HCT116 (cell line): Measurements from ENCODE around the gene TMEM35A. TPM values are rescaled to one million over a fixed set of nuclear protein-coding genes. Genes with fewer than 3 reads are reported as not detected.

Source experiments
- ATAC-seq: fragments of 200-7000 bp; cut with Tn5 transposase; 2 replicates; pipeline ENCODE4 v1.9.1; 2020; ENCODE audit warnings: mild to moderate bottlenecking, moderate library complexity
- BruUV-seq: library from RNA; stranded (reverse); fragments of 400-500 nt; replicated peaks from 2 replicates; lab custom pipeline; 2021; lab: Mats Ljungman, UMichigan
- CTCF ChIA-PET: fragments of 300-600 bp; sonication (Branson Sonifier 250); formaldehyde crosslinking; loops from one replicate; lab custom pipeline; 2021; ENCODE audit warnings: antibody characterized with exemption; lab: Charles Lee
- POLR2A ChIA-PET: fragments of 300-600, 350-600 bp; sonication (Branson Sonifier 250); formaldehyde crosslinking; loops from one replicate; lab custom pipeline; 2021; ENCODE audit warnings: antibody characterized with exemption; lab: Charles Lee
- RAD21 ChIA-PET, 2 experiments: fragments of 300-600 bp; sonication (Branson Sonifier 250); formaldehyde crosslinking; loops; one replicate each; lab custom pipeline; 2023; ENCODE audit warnings: low total read pairs in 2 of 2; ENCODE audit not compliant: uncharacterized antibody in 2 of 2, unreplicated experiment in 2 of 2, low non-redundant PET in 1 of 2; lab: Charles Lee
- DNase-seq: peaks from one replicate; pipeline ENCODE4 v3.0.0-alpha.2; 2010; ENCODE audit warnings: low read depth, low spot score
- H2AFZ ChIP-seq: fragments of 200-600 bp; shearing (Covaris generic), sonication (generic); 2 replicates; pipeline ENCODE4 v1.6.1; 2017; ENCODE audit warnings: low read depth, mixed run types, mixed read lengths, antibody characterized with exemption, low read length; ENCODE audit not compliant: poor library complexity, severe bottlenecking
- H3K27ac ChIP-seq: 2 replicates; pipeline ENCODE4 v1.5.1; 2012; ENCODE audit warnings: low read depth, low read length
- H3K27me3 ChIP-seq: fragments of 200-600 bp; sonication (generic); 2 replicates; pipeline ENCODE4 v1.6.1; 2016; ENCODE audit warnings: mixed run types, low read length, mixed read lengths; ENCODE audit not compliant: insufficient read depth
- H3K36me3 ChIP-seq, 2 experiments: fragments of 200-500 bp in 1 of 2; fragments of 200-600 bp in 1 of 2; sonication (Bioruptor generic) in 1 of 2; sonication (generic) in 1 of 2; 2 replicates each; pipeline versions ENCODE4 v1.5.1 to v1.6.1; 2014 to 2016; ENCODE audit warnings: low read length in 2 of 2, inconsistent platforms in 1 of 2, mixed read lengths in 1 of 2, mixed run types in 1 of 2; ENCODE audit not compliant: insufficient read depth in 2 of 2, control insufficient read depth in 1 of 2
- H3K4me1 ChIP-seq, 2 experiments: fragments of 200-600 bp in 1 of 2; sonication (generic) in 1 of 2; 2 replicates each; pipeline versions ENCODE4 v1.5.1 to v1.6.1; 2012 to 2017; ENCODE audit warnings: low read length in 2 of 2, inconsistent platforms in 1 of 2, mild to moderate bottlenecking in 1 of 2, mixed read lengths in 1 of 2, mixed run types in 1 of 2, moderate library complexity in 1 of 2; ENCODE audit not compliant: insufficient read depth in 2 of 2, control insufficient read depth in 1 of 2
- H3K4me2 ChIP-seq: fragments of 200-600 bp; sonication (generic); 2 replicates; pipeline ENCODE4 v1.6.1; 2017; ENCODE audit warnings: mixed run types, low read length, mixed read lengths
- H3K4me3 ChIP-seq, 2 experiments: fragments of 200-600 bp in 1 of 2; sonication (generic) in 1 of 2; replicated peaks in 1 of 2; 2 replicates each; pipeline ENCODE4 v1.5.1; 2011 to 2016; ENCODE audit warnings: low read length in 2 of 2, control low read depth in 1 of 2, low read depth in 1 of 2, mild to moderate bottlenecking in 1 of 2, mixed read lengths in 1 of 2, mixed run types in 1 of 2
- H3K79me2 ChIP-seq: fragments of 200-600 bp; sonication (generic); 2 replicates; pipeline ENCODE4 v1.6.1; 2017; ENCODE audit warnings: mild to moderate bottlenecking, mixed run types, low read length, moderate library complexity, mixed read lengths; ENCODE audit not compliant: insufficient read depth
- H3K9ac ChIP-seq: fragments of 200-600 bp; sonication (generic); 2 replicates; pipeline ENCODE4 v1.6.1; 2016; ENCODE audit warnings: low read length, mixed read lengths
- H3K9me2 ChIP-seq: fragments of 200-600 bp; sonication (generic), shearing (Covaris generic); 2 replicates; pipeline ENCODE4 v1.6.1; 2017; ENCODE audit warnings: mixed run types, mild to moderate bottlenecking, moderate library complexity; ENCODE audit not compliant: insufficient read depth
- H3K9me3 ChIP-seq, 2 experiments: fragments of 200-500 bp in 1 of 2; fragments of 200-600 bp in 1 of 2; sonication (Bioruptor generic) in 1 of 2; sonication (generic) in 1 of 2; 2 replicates each; pipeline ENCODE4 v1.6.1; 2014 to 2017; ENCODE audit warnings: low read length in 2 of 2, mixed read lengths in 2 of 2, inconsistent platforms in 1 of 2, low read depth in 1 of 2, mild to moderate bottlenecking in 1 of 2, mixed run types in 1 of 2, moderate library complexity in 1 of 2; ENCODE audit not compliant: control insufficient read depth in 1 of 2, insufficient read depth in 1 of 2
- H4K20me1 ChIP-seq: fragments of 200-600 bp; sonication (generic), shearing (Covaris generic); 2 replicates; pipeline ENCODE4 v1.6.1; 2017; ENCODE audit warnings: mixed run types, mild to moderate bottlenecking, moderate library complexity; ENCODE audit not compliant: insufficient read depth
- CBX3 ChIP-seq: IDR thresholded peaks from 2 replicates; pipeline ENCODE4 v1.6.1; 2012; ENCODE audit warnings: low read depth
- CEBPB ChIP-seq: IDR thresholded peaks from 2 replicates; pipeline ENCODE4 v1.6.1; 2012; ENCODE audit warnings: low read depth
- EGR1 ChIP-seq: IDR thresholded peaks from 2 replicates; pipeline ENCODE4 v1.6.1; 2012; ENCODE audit warnings: low read depth
- ELF1 ChIP-seq: IDR thresholded peaks from 2 replicates; pipeline ENCODE4 v1.6.1; 2012; ENCODE audit warnings: low read depth, borderline replicate concordance
- FOSL1 ChIP-seq: IDR thresholded peaks from 2 replicates; pipeline ENCODE4 v1.6.1; 2012; ENCODE audit warnings: low read depth
- JUND ChIP-seq: IDR thresholded peaks from 2 replicates; pipeline ENCODE4 v1.6.1; 2012
- POLR2A ChIP-seq: IDR thresholded peaks from 2 replicates; pipeline ENCODE4 v1.7.0; 2011; ENCODE audit warnings: borderline replicate concordance; ENCODE audit not compliant: insufficient read depth, insufficient read length; ENCODE audit errors: extremely low read depth
- POLR2AphosphoS5 ChIP-seq: IDR thresholded peaks from 2 replicates; pipeline ENCODE4 v1.6.1; 2011; ENCODE audit warnings: mild to moderate bottlenecking, low read depth, low read length, moderate library complexity
- RAD21 ChIP-seq: IDR thresholded peaks from 2 replicates; pipeline ENCODE4 v1.6.1; 2012; ENCODE audit warnings: low read depth, mild to moderate bottlenecking
- SIN3A ChIP-seq: IDR thresholded peaks from 2 replicates; pipeline ENCODE4 v1.6.1; 2012; ENCODE audit warnings: low read depth
- SP1 ChIP-seq: IDR thresholded peaks from 2 replicates; pipeline ENCODE4 v1.6.1; 2012; ENCODE audit warnings: low read depth
- ZFX ChIP-seq: fragments of 450-650 bp; IDR thresholded peaks from 2 replicates; pipeline ENCODE4 v1.6.1; 2017
- ZNF274 ChIP-seq: fragments of 200-500 bp; sonication (Bioruptor generic); IDR thresholded peaks from 2 replicates; pipeline ENCODE4 v1.6.1; 2014; ENCODE audit warnings: mild to moderate bottlenecking, low read depth, low read length, inconsistent platforms
- intact Hi-C: fragments of 100-400 bp; cut with micrococcal nuclease; formaldehyde crosslinking; loops from 2 replicates; pipeline ENCODE4 v1.10.0; 2022
- total RNA-seq: library from RNA; stranded (reverse); gene quantifications from one replicate; pipeline ENCODE4 v1.2.1, GENCODE V29; 2021; ENCODE audit not compliant: unreplicated experiment
- TF ChIP-seq, protein P1 (sequence below): IDR thresholded peaks from 2 replicates; pipeline ENCODE4 v1.6.1; 2012; ENCODE audit warnings: low read depth
- TF ChIP-seq, protein P2 (sequence below): IDR thresholded peaks from 2 replicates; pipeline ENCODE4 v1.6.1; 2012
- TF ChIP-seq, protein P3 (sequence below), 3 experiments: fragments of 200-600 bp in 1 of 3; sonication (generic) in 1 of 3; IDR thresholded peaks in 2 of 3; conservative IDR thresholded peaks in 1 of 3; 2 replicates each; pipeline ENCODE4 v1.5.1; 2012 to 2017; ENCODE audit warnings: low read depth in 2 of 3, low read length in 2 of 3, antibody characterized with exemption in 1 of 3, borderline replicate concordance in 1 of 3, control low read depth in 1 of 3, mild to moderate bottlenecking in 1 of 3, mixed read lengths in 1 of 3, mixed run types in 1 of 3, moderate library complexity in 1 of 3; ENCODE audit not compliant: insufficient read depth in 1 of 3
- TF ChIP-seq, protein P4 (sequence below): IDR thresholded peaks from 2 replicates; pipeline ENCODE4 v1.6.1; 2012
- TF ChIP-seq, protein P5 (sequence below): IDR thresholded peaks from 2 replicates; pipeline ENCODE4 v1.6.1; 2011; ENCODE audit warnings: mild to moderate bottlenecking, low read length, moderate library complexity; ENCODE audit not compliant: insufficient replicate concordance; ENCODE audit errors: extremely low read depth

Gene TMEM35A
- total RNA-seq, 1 experiment from 2014 or later, result not detected

DNA sequence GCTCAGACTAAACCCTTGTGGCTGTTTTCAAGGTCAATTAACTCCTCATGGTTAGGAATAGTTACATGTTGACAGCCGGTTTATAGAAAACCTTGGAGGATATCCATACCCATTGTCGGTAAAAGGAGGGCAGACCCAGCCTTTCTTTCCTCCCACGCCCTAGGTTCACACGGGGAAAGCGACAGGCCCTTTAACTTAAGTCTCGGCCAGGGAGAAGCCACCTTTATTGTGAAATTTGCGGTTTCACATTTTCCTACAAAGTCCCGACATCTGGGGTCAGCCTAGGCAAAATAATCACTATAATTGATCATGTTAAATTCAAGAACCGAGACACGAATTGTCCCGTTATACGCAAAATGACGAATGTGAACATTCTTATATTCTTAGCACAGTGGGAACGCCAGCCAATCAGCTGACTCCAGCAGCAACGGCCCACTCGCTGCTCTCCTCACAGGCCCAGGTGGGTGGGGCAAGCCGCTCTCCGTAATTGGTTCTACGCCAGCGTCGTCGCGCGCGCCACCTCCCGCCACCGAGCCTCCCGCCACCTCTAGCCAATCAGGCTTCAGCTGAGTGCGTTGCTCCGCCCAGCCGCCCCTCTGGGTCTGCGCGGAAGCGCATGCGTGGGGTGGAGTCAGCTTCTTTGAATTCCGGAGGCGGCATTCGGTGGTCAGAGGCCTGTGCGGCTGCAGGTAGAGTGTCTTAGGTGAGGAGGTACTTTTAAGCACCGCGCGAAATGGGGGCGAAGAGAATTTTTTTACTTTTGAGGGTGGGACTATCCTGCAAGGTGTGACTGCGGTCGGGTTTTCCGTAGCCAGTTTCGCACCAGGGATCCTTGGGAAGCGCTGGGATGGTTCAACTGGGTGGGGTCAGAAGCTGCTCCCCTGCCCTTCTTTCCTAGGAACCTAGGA is 19.1 kb downstream of the TMEM35A start, which contains the start of gene CENPI:
Gene CENPI (plus strand): TSS at position 659 of the 908 bp plus-strand sequence. CDS start 2,867 bp downstream, outside the sequence.
- peak within 1 kb of the TSS; percentile 70 for H3K9ac ChIP-seq
- ATAC-seq (peak; percentile 98), DNase-seq (peak; percentile 81)
- intact Hi-C loops, result no loop called here
- H2AFZ ChIP-seq, result peak within 1 kb of the TSS; percentile 90
- no peaks in the 10 kb centered on the region for H3K9me2 ChIP-seq
- peak within 1 kb of the TSS; percentile 81 for H3K4me2 ChIP-seq
- ChIA-PET POLR2A (interaction anchor here (0.8 kb wide), 1 partner anchor 169 kb away, joined by 3 read pairs; the partner anchor contains the start of gene XKRX), RAD21 (no interaction called here), CTCF (no interaction called here)
- peak within 1 kb of the TSS; percentile 61 to 74 for H3K4me3 ChIP-seq
- peak within 1 kb of the TSS; percentile 10; the same call in 1 of the 2 replicates for H3K27ac ChIP-seq
- H3K36me3 ChIP-seq, result peaks cover 0 to 6% of the 10 kb centered on the region in 2 experiments; a peak in 3 of 4 replicates
- H3K9me3 ChIP-seq, result no peaks in the 10 kb centered on the region
- BruUV-seq, result no TSS peak
- H3K79me2 ChIP-seq, result peaks cover 17% of the 10 kb centered on the region
- H3K27me3 ChIP-seq, result no peaks in the 10 kb centered on the region
- peaks cover 2 to 12% of the 10 kb centered on the region in 2 experiments; a peak in 2 of 4 replicates for H3K4me1 ChIP-seq
- H4K20me1 ChIP-seq, result no peaks in the 10 kb centered on the region
- TF ChIP-seq ELF1 (no peak), SP1 (peak; percentile 80), CBX3 (no peak), POLR2A (no peak), SIN3A (peak; percentile 46; the same call in 1 of the 2 replicates), CEBPB (no peak), ZNF274 (no peak), POLR2AphosphoS5 (peak; percentile 74), ZFX (0 out of 2 replicates have a peak, but pooled peaks have one; percentile 18), FOSL1 (no peak), EGR1 (0 out of 2 replicates have a peak, but pooled peaks have one; percentile 35), RAD21 (no peak), JUND (no peak)
- TF ChIP-seq, protein P1, sequence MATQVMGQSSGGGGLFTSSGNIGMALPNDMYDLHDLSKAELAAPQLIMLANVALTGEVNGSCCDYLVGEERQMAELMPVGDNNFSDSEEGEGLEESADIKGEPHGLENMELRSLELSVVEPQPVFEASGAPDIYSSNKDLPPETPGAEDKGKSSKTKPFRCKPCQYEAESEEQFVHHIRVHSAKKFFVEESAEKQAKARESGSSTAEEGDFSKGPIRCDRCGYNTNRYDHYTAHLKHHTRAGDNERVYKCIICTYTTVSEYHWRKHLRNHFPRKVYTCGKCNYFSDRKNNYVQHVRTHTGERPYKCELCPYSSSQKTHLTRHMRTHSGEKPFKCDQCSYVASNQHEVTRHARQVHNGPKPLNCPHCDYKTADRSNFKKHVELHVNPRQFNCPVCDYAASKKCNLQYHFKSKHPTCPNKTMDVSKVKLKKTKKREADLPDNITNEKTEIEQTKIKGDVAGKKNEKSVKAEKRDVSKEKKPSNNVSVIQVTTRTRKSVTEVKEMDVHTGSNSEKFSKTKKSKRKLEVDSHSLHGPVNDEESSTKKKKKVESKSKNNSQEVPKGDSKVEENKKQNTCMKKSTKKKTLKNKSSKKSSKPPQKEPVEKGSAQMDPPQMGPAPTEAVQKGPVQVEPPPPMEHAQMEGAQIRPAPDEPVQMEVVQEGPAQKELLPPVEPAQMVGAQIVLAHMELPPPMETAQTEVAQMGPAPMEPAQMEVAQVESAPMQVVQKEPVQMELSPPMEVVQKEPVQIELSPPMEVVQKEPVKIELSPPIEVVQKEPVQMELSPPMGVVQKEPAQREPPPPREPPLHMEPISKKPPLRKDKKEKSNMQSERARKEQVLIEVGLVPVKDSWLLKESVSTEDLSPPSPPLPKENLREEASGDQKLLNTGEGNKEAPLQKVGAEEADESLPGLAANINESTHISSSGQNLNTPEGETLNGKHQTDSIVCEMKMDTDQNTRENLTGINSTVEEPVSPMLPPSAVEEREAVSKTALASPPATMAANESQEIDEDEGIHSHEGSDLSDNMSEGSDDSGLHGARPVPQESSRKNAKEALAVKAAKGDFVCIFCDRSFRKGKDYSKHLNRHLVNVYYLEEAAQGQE, result no peak
- TF ChIP-seq, protein P2, sequence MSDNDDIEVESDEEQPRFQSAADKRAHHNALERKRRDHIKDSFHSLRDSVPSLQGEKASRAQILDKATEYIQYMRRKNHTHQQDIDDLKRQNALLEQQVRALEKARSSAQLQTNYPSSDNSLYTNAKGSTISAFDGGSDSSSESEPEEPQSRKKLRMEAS, result peak; percentile 72
- TF ChIP-seq, protein P3, sequence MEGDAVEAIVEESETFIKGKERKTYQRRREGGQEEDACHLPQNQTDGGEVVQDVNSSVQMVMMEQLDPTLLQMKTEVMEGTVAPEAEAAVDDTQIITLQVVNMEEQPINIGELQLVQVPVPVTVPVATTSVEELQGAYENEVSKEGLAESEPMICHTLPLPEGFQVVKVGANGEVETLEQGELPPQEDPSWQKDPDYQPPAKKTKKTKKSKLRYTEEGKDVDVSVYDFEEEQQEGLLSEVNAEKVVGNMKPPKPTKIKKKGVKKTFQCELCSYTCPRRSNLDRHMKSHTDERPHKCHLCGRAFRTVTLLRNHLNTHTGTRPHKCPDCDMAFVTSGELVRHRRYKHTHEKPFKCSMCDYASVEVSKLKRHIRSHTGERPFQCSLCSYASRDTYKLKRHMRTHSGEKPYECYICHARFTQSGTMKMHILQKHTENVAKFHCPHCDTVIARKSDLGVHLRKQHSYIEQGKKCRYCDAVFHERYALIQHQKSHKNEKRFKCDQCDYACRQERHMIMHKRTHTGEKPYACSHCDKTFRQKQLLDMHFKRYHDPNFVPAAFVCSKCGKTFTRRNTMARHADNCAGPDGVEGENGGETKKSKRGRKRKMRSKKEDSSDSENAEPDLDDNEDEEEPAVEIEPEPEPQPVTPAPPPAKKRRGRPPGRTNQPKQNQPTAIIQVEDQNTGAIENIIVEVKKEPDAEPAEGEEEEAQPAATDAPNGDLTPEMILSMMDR (IDR thresholded peaks at IDR 0.05 in 2 of 3, conservative IDR thresholded peaks at IDR 0.05 in 1 of 3; ENCODE audit: borderline replicate concordance in 1 of 3, insufficient read depth in 1 of 3, low read depth in 2 of 3, low read length in 2 of 3), result no peak
- TF ChIP-seq, protein P4, sequence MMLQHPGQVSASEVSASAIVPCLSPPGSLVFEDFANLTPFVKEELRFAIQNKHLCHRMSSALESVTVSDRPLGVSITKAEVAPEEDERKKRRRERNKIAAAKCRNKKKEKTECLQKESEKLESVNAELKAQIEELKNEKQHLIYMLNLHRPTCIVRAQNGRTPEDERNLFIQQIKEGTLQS, result no peak
- TF ChIP-seq, protein P5, sequence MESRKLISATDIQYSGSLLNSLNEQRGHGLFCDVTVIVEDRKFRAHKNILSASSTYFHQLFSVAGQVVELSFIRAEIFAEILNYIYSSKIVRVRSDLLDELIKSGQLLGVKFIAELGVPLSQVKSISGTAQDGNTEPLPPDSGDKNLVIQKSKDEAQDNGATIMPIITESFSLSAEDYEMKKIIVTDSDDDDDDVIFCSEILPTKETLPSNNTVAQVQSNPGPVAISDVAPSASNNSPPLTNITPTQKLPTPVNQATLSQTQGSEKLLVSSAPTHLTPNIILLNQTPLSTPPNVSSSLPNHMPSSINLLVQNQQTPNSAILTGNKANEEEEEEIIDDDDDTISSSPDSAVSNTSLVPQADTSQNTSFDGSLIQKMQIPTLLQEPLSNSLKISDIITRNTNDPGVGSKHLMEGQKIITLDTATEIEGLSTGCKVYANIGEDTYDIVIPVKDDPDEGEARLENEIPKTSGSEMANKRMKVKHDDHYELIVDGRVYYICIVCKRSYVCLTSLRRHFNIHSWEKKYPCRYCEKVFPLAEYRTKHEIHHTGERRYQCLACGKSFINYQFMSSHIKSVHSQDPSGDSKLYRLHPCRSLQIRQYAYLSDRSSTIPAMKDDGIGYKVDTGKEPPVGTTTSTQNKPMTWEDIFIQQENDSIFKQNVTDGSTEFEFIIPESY, result no peak
